H1 (cell line): ENCODE measurements around the gene NEURL1. TPM values are rescaled to one million over a fixed set of nuclear protein-coding genes. Genes with fewer than 3 reads are reported as not detected.
"Not testable (repeated sequence)": the region's sequence is repeated elsewhere in the genome, so short reads cannot be mapped to it uniquely, and the experiment has no call there.

Source experiments
- CTCF ChIA-PET: fragments of 300-600 bp; sonication (Branson Sonifier 250); formaldehyde crosslinking; loops from one replicate; lab custom pipeline; 2021; ENCODE audit not compliant: partially characterized antibody; lab: Charles Lee
- POLR2A ChIA-PET: fragments of 300-600 bp; sonication (Branson Sonifier 250); formaldehyde crosslinking; loops from one replicate; lab custom pipeline; 2021; ENCODE audit warnings: inconsistent platforms; ENCODE audit not compliant: partially characterized antibody; lab: Charles Lee
- DNase-seq, 2 experiments: peaks; one replicate each; pipeline versions ENCODE4 v3.0.0 to v3.0.0-alpha.2; 2010 to 2022; ENCODE audit warnings: low spot score in 2 of 2, low read depth in 1 of 2, mixed read lengths in 1 of 2
- FAIRE-seq: peaks from 2 replicates; lab custom pipeline; 2011; peaks lifted over from hg19 to GRCh38; lab: Jason Lieb, UNC
- H2AFZ ChIP-seq: 2 replicates; pipeline ENCODE4 v1.8.1; 2012; ENCODE audit warnings: low read length, inconsistent platforms
- H2AK5ac ChIP-seq: 2 replicates; pipeline ENCODE4 v1.6.1; 2013; ENCODE audit warnings: low read depth, low read length
- H2BK120ac ChIP-seq: replicated peaks from 2 replicates; pipeline ENCODE3; 2013; ENCODE audit warnings: low read depth, low read length, inconsistent platforms
- H2BK12ac ChIP-seq: 2 replicates; pipeline ENCODE4 v1.6.1; 2013; ENCODE audit warnings: low read depth, low read length
- H2BK15ac ChIP-seq: 2 replicates; pipeline ENCODE4 v1.6.1; 2013; ENCODE audit warnings: low read length
- H2BK20ac ChIP-seq: 2 replicates; pipeline ENCODE4 v1.6.1; 2013; ENCODE audit warnings: low read length
- H2BK5ac ChIP-seq: 2 replicates; pipeline ENCODE4 v1.6.1; 2013; ENCODE audit warnings: low read depth, low read length
- H3K14ac ChIP-seq: 2 replicates; pipeline ENCODE4 v1.6.1; 2013; ENCODE audit warnings: inconsistent platforms; ENCODE audit not compliant: insufficient read length
- H3K18ac ChIP-seq: 2 replicates; pipeline ENCODE4 v1.6.1; 2013; ENCODE audit warnings: low read length; ENCODE audit errors: extremely low read depth
- H3K23ac ChIP-seq: 2 replicates; pipeline ENCODE4 v1.6.1; 2013; ENCODE audit warnings: inconsistent platforms; ENCODE audit not compliant: insufficient read length
- H3K23me2 ChIP-seq: 2 replicates; pipeline ENCODE4 v1.6.1; 2013; ENCODE audit warnings: low read depth, low read length
- H3K27ac ChIP-seq: 2 replicates; pipeline ENCODE4 v1.6.1; 2011; ENCODE audit warnings: low read depth, low read length, inconsistent platforms
- H3K27me3 ChIP-seq, 4 experiments: replicated peaks in 1 of 4; 1 replicate in 1 of 4; 2 replicates in 3 of 4; pipeline versions ENCODE4 v1.6.1 to v1.8.1; 2011 to 2013; ENCODE audit warnings: low read length in 3 of 4, mild to moderate bottlenecking in 3 of 4, inconsistent platforms in 2 of 4, mixed read lengths in 2 of 4, moderate library complexity in 1 of 4; ENCODE audit not compliant: control insufficient read depth in 3 of 4, insufficient read depth in 3 of 4; ENCODE audit errors: extremely low read depth in 1 of 4
- H3K36me3 ChIP-seq, 4 experiments: 2 replicates each; pipeline versions ENCODE4 v1.6.1 to v1.8.1; 2011 to 2013; ENCODE audit warnings: mild to moderate bottlenecking in 4 of 4, low read length in 3 of 4, moderate library complexity in 2 of 4, control low read depth in 1 of 4, inconsistent platforms in 1 of 4; ENCODE audit not compliant: insufficient read depth in 4 of 4, control insufficient read depth in 2 of 4
- H3K4ac ChIP-seq: replicated peaks from 2 replicates; pipeline ENCODE3; 2013; ENCODE audit warnings: low read length, low read depth, mixed read lengths, inconsistent platforms; ENCODE audit not compliant: insufficient read length
- H3K4me1 ChIP-seq, 4 experiments: replicated peaks in 1 of 4; 1 replicate in 1 of 4; 2 replicates in 3 of 4; pipeline versions ENCODE4 v1.6.1 to v1.8.1; 2011 to 2013; ENCODE audit warnings: low read length in 3 of 4, inconsistent platforms in 2 of 4, mixed read lengths in 1 of 4; ENCODE audit not compliant: insufficient read depth in 4 of 4, control insufficient read depth in 3 of 4
- H3K4me2 ChIP-seq, 2 experiments: 2 replicates each; pipeline versions ENCODE4 v1.6.1 to v1.8.1; 2011 to 2013; ENCODE audit warnings: low read depth in 2 of 2, low read length in 2 of 2, control low read depth in 1 of 2, inconsistent platforms in 1 of 2, mild to moderate bottlenecking in 1 of 2; ENCODE audit not compliant: insufficient read depth in 1 of 2
- H3K4me3 ChIP-seq, 4 experiments: fragments of 200-600, 300-600 bp in 1 of 4; sonication (generic), shearing (Covaris generic), sonication (Bioruptor Twin) in 1 of 4; 2 replicates each; pipeline versions ENCODE4 v1.5.1 to v1.8.1; 2011 to 2016; ENCODE audit warnings: low read length in 4 of 4, low read depth in 3 of 4, control low read depth in 2 of 4, inconsistent platforms in 2 of 4, mild to moderate bottlenecking in 2 of 4, mixed read lengths in 1 of 4, moderate library complexity in 1 of 4; ENCODE audit not compliant: insufficient read depth in 2 of 4; ENCODE audit errors: extremely low read depth in 1 of 4
- H3K56ac ChIP-seq: replicated peaks from 2 replicates; pipeline ENCODE3; 2013; ENCODE audit warnings: low read depth, mild to moderate bottlenecking, mixed read lengths, low read length, inconsistent platforms; ENCODE audit not compliant: insufficient read length
- H3K79me1 ChIP-seq: 2 replicates; pipeline ENCODE4 v1.6.1; 2013; ENCODE audit warnings: low read depth, low read length, control low read depth
- H3K79me2 ChIP-seq, 2 experiments: 2 replicates each; pipeline versions ENCODE4 v1.6.1 to v1.8.1; 2012 to 2013; ENCODE audit warnings: low read length in 2 of 2, mild to moderate bottlenecking in 2 of 2, inconsistent platforms in 1 of 2; ENCODE audit not compliant: insufficient read depth in 2 of 2, control insufficient read depth in 1 of 2
- H3K9ac ChIP-seq, 4 experiments: replicated peaks in 1 of 4; 1 replicate in 1 of 4; 2 replicates in 3 of 4; pipeline versions ENCODE4 v1.6.1 to v1.8.1; 2011 to 2013; ENCODE audit warnings: low read depth in 3 of 4, low read length in 3 of 4, control low read depth in 2 of 4, mild to moderate bottlenecking in 2 of 4, moderate library complexity in 2 of 4, inconsistent platforms in 1 of 4; ENCODE audit errors: extremely low read depth in 1 of 4
- H3K9me3 ChIP-seq, 2 experiments: 2 replicates each; pipeline versions ENCODE4 v1.6.1 to v1.8.1; 2012 to 2013; ENCODE audit warnings: mild to moderate bottlenecking in 2 of 2, moderate library complexity in 2 of 2, control low read depth in 1 of 2, inconsistent platforms in 1 of 2, low read depth in 1 of 2, low read length in 1 of 2, mixed read lengths in 1 of 2; ENCODE audit not compliant: insufficient read depth in 2 of 2
- H4K20me1 ChIP-seq, 2 experiments: replicated peaks in 1 of 2; 2 replicates each; pipeline versions ENCODE3 to v1.8.1; 2011 to 2013; ENCODE audit warnings: inconsistent platforms in 2 of 2, low read length in 2 of 2, mild to moderate bottlenecking in 1 of 2; ENCODE audit not compliant: insufficient read depth in 2 of 2, control insufficient read depth in 1 of 2
- H4K5ac ChIP-seq: 2 replicates; pipeline ENCODE4 v1.6.1; 2013; ENCODE audit warnings: low read length, low read depth, mixed read lengths, inconsistent platforms; ENCODE audit not compliant: insufficient read length
- H4K8ac ChIP-seq: 2 replicates; pipeline ENCODE4 v1.8.0; 2013; ENCODE audit warnings: mild to moderate bottlenecking, moderate library complexity, low read length, inconsistent platforms; ENCODE audit not compliant: insufficient read depth; ENCODE audit errors: extremely low read depth
- H4K91ac ChIP-seq: replicated peaks from 2 replicates; pipeline ENCODE3; 2013; ENCODE audit warnings: low read length, mixed read lengths, inconsistent platforms; ENCODE audit not compliant: insufficient read length
- WGBS, 2 experiments: shearing (Covaris generic) in 1 of 2; methylation state at CpG; one replicate each; pipeline versions ENCODE4 v1.1.6 to v1.1.7; 2013 to 2015; ENCODE audit warnings: low lambda C conversion rate in 2 of 2, mixed read lengths in 2 of 2, inconsistent platforms in 1 of 2, low coverage in 1 of 2, missing lambda C conversion rate in 1 of 2; ENCODE audit not compliant: insufficient replicate concordance in 2 of 2, insufficient coverage in 1 of 2, insufficient read length in 1 of 2; ENCODE audit errors: extremely low coverage in 1 of 2, missing lambda C conversion rate in 1 of 2; 5-methylcytosine and 5-hydroxymethylcytosine counted together
- polyA plus RNA-seq, 7 experiments: library from polyadenylated mRNA; depleted of rRNA in 3 of 7; stranded (reverse) in 5 of 7; unstranded in 2 of 7; fragments of >200 nt in 5 of 7; fragments of 200-250 nt in 2 of 7; gene quantifications; 1 replicate in 5 of 7; 2 replicates in 1 of 7; 4 replicates in 1 of 7; pipeline versions ENCODE4 v1.2.1 to v1.2.3, GENCODE V29; 2011 to 2013; ENCODE audit warnings: missing spikeins in 2 of 7, mixed read lengths in 2 of 7
- total RNA-seq: library from RNA; stranded (reverse); fragmentation: NEBNext Ultra II Directional; extraction: Animal tissue kit (Norgen Biotek cat#: 25700); gene quantifications from 2 replicates; pipeline ENCODE4 v1.2.1, GENCODE V29; 2021

The NEURL1 gene
- total and polyA plus RNA-seq, 2 of the 8 experiments (the other 6 are each of a cell fraction or from before 2014, with no cell fraction given) = 0.54 to 0.58 TPM

- FAIRE-seq, H3K9ac ChIP-seq, H3K9me3 ChIP-seq, H3K4ac ChIP-seq, H3K23me2 ChIP-seq, H4K20me1 ChIP-seq, H3K18ac ChIP-seq, H3K27ac ChIP-seq, H3K36me3 ChIP-seq, H3K27me3 ChIP-seq, H3K4me1 ChIP-seq, H2BK5ac ChIP-seq, H3K79me1 ChIP-seq, H3K56ac ChIP-seq, DNase-seq, H4K5ac ChIP-seq, H3K4me3 ChIP-seq, H3K4me2 ChIP-seq, H2BK120ac ChIP-seq, H4K91ac ChIP-seq, H2BK15ac ChIP-seq, H2AFZ ChIP-seq, H3K14ac ChIP-seq, H3K23ac ChIP-seq, H2AK5ac ChIP-seq, H3K79me2 ChIP-seq, H2BK12ac ChIP-seq, H2BK20ac ChIP-seq, H4K8ac ChIP-seq: not testable (repeated sequence)
- ChIA-PET POLR2A (interaction anchor here (1.3 kb wide), 1 partner anchor 8 kb away, joined by 3 read pairs; no protein-coding TSS in a partner anchor), CTCF (interaction anchor here (0.6 to 19.1 kb wide), 36 partner anchors 9 to 278 kb away, joined by 3 to 448 read pairs (median 6); no protein-coding TSS in a partner anchor)
- WGBS, 2 experiments = 90% methylated on average over 1 of the region's 1 CpG; no CpG with 5 or more reads in 1 of the 2 experiments
Observed at GRCh38 chr10:103606097-103606438, 112.6 kb downstream of the NEURL1 start.

- CTCF ChIA-PET = interaction anchor here (2.5 kb wide), 1 partner anchor 17 kb away, joined by 8 read pairs; no protein-coding TSS in a partner anchor
- DNase-seq, H3K79me2 ChIP-seq, H3K4me1 ChIP-seq, H3K4me3 ChIP-seq, H4K5ac ChIP-seq, H4K8ac ChIP-seq, H3K4me2 ChIP-seq, H3K4ac ChIP-seq, POLR2A ChIA-PET, H3K27ac ChIP-seq, FAIRE-seq, H2BK15ac ChIP-seq, H2BK12ac ChIP-seq, H3K23me2 ChIP-seq, H3K79me1 ChIP-seq, H3K14ac ChIP-seq, H2BK20ac ChIP-seq, H2AFZ ChIP-seq, H4K20me1 ChIP-seq, H4K91ac ChIP-seq, H3K23ac ChIP-seq, H3K27me3 ChIP-seq, H3K9ac ChIP-seq, H2BK120ac ChIP-seq, H2BK5ac ChIP-seq, H3K9me3 ChIP-seq, H3K56ac ChIP-seq, H3K18ac ChIP-seq, H2AK5ac ChIP-seq, H3K36me3 ChIP-seq: not testable (repeated sequence)
- 91% methylated on average over 19 of the region's 32 CpGs; no CpG with 5 or more reads in 1 of the 2 experiments for WGBS, 2 experiments
Observed at GRCh38 chr10:103607051-103607450, 113.5 kb downstream of the NEURL1 start.
